SU-DHL-6 (cell line): Measurements from ENCODE around the gene RASAL3.

Source experiments
- EZH2phosphoT487 ChIP-seq: fragments of 200-600 bp; sonication (generic), shearing (Covaris generic); conservative IDR thresholded peaks from 2 replicates; pipeline ENCODE4 v1.6.1; 2018; ENCODE audit warnings: mild to moderate bottlenecking, antibody characterized with exemption, low read length, moderate library complexity, mixed read lengths
- TF ChIP-seq, protein P1 (sequence below): fragments of 200-600 bp; sonication (generic); IDR thresholded peaks from one replicate; pipeline ENCODE4 v1.5.1; 2017; ENCODE audit warnings: antibody characterized with exemption, mild to moderate bottlenecking, low read length, moderate library complexity; ENCODE audit not compliant: insufficient read depth, poor library complexity, severe bottlenecking

DNA sequence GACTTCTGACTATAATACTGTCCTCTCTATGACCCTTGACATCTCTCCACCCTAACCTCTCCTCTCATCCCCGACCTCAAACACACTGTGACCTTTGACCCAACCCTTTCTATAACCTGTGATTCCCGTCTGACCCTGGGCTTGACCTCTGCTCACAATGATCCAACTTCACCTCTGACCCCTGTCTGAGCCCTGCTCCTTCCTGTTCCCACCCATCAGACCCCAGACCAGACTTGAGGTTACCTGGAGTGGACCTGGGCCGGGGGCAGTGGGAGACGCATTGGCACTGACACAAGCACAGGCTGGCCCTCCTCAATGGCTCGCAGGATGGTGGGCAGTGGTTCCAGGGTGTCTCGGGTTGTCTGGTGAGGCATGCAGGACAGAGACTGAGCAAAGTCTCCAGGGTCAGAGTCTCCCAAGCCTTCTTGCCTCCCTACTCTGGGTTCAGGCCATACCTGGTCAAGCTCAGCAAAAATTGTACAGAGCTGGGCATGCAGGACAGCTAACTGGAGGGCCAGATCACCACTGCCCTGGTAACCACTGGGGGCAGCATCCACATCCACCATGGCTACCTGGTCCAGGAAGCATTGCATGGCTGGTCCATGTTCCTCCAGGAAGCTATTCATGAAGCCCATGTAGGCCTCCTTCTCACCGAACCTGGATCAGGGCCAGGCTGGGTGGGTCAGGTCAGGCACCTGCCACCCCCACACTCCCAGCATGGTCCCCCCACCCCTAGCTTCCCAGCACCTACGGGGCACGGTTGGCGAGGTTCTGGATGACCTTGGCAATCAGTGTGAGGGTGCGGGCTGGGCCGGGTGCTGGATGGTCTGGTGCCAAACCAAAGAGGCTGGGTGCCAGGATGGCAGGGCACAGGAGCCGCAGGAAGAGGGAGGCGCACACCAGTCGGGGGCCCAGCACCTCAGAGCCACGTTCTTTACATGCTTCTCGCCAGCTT lies 10.2 kb downstream of the RASAL3 start:
- TF ChIP-seq, protein P1, sequence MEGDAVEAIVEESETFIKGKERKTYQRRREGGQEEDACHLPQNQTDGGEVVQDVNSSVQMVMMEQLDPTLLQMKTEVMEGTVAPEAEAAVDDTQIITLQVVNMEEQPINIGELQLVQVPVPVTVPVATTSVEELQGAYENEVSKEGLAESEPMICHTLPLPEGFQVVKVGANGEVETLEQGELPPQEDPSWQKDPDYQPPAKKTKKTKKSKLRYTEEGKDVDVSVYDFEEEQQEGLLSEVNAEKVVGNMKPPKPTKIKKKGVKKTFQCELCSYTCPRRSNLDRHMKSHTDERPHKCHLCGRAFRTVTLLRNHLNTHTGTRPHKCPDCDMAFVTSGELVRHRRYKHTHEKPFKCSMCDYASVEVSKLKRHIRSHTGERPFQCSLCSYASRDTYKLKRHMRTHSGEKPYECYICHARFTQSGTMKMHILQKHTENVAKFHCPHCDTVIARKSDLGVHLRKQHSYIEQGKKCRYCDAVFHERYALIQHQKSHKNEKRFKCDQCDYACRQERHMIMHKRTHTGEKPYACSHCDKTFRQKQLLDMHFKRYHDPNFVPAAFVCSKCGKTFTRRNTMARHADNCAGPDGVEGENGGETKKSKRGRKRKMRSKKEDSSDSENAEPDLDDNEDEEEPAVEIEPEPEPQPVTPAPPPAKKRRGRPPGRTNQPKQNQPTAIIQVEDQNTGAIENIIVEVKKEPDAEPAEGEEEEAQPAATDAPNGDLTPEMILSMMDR = no peak
- TF ChIP-seq EZH2phosphoT487 = no peak
